HepG2 (cell line): ENCODE results near the gene SLITRK5. TPM values are rescaled to one million over a fixed set of nuclear protein-coding genes. Genes with fewer than 3 reads are reported as not detected.

Source experiments
- ATAC-seq: fragments of 200-7000 bp; cut with Tn5 transposase; 3 replicates; pipeline ENCODE4 v1.9.1; 2020; ENCODE audit warnings: mild to moderate bottlenecking, moderate library complexity
- BruUV-seq: library from RNA; stranded (reverse); fragments of 400-500 nt; replicated peaks from 2 replicates; lab custom pipeline; 2021; lab: Mats Ljungman, UMichigan
- CTCF ChIA-PET: fragments of 300-600 bp; formaldehyde crosslinking; extraction: SDS; loops from one replicate; lab custom pipeline; 2021; ENCODE audit warnings: low total read pairs, inconsistent platforms, low intra/inter-chr PET ratio; lab: Yijun Ruan, JAX
- POLR2A ChIA-PET: fragments of 350-600 bp; sonication (Branson Sonifier 250); formaldehyde crosslinking; loops from one replicate; lab custom pipeline; 2020; ENCODE audit warnings: antibody characterized with exemption, inconsistent platforms; lab: Yijun Ruan, JAX
- DNase-seq: peaks from one replicate; pipeline ENCODE4 v3.0.0-alpha.2; 2015; ENCODE audit warnings: low spot score
- FAIRE-seq: peaks from 3 replicates; lab custom pipeline; 2011; peaks lifted over from hg19 to GRCh38; lab: Jason Lieb, UNC
- H2AFZ ChIP-seq: one replicate; pipeline ENCODE4 v1.6.1; 2011; ENCODE audit warnings: low read length, inconsistent platforms
- H3K27ac ChIP-seq: fragments of 300-600 bp; 3 replicates; pipeline ENCODE4 v1.8.0; 2011; ENCODE audit warnings: mixed run types, mild to moderate bottlenecking, mixed read lengths, low read length, inconsistent platforms; ENCODE audit not compliant: insufficient read depth; ENCODE audit errors: extremely low read length
- H3K27me3 ChIP-seq, 2 experiments: fragments of 200-600 bp in 1 of 2; 2 replicates in 1 of 2; 3 replicates in 1 of 2; pipeline versions ENCODE4 v1.6.0 to v1.8.0; 2011; ENCODE audit warnings: low read length in 2 of 2, mild to moderate bottlenecking in 2 of 2, moderate library complexity in 2 of 2, inconsistent platforms in 1 of 2; ENCODE audit not compliant: insufficient read depth in 2 of 2, control insufficient read depth in 1 of 2
- H3K36me3 ChIP-seq, 2 experiments: fragments of 200-600 bp in 1 of 2; replicated peaks in 1 of 2; 2 replicates in 1 of 2; 3 replicates in 1 of 2; pipeline versions ENCODE4 v1.5.1 to v1.8.0; 2011; ENCODE audit warnings: low read length in 2 of 2, inconsistent platforms in 1 of 2; ENCODE audit not compliant: insufficient read depth in 2 of 2, control insufficient read depth in 1 of 2
- H3K4me1 ChIP-seq: 2 replicates; pipeline ENCODE4 v1.5.1; 2012; ENCODE audit warnings: low read length, inconsistent platforms; ENCODE audit not compliant: insufficient read depth
- H3K4me2 ChIP-seq: 2 replicates; pipeline ENCODE4 v1.6.0; 2011; ENCODE audit warnings: low read depth, low read length, inconsistent platforms
- H3K4me3 ChIP-seq, 3 experiments: fragments of 200-600 bp in 1 of 3; sonication (generic), shearing (Covaris generic) in 1 of 3; replicated peaks in 1 of 3; 2 replicates each; pipeline ENCODE4 v1.5.1; 2011 to 2016; ENCODE audit warnings: low read length in 3 of 3, inconsistent platforms in 2 of 3, low read depth in 2 of 3, mild to moderate bottlenecking in 2 of 3, control low read depth in 1 of 3, mixed read lengths in 1 of 3; ENCODE audit not compliant: insufficient read depth in 1 of 3
- H3K79me2 ChIP-seq: one replicate; pipeline ENCODE4 v1.6.1; 2011; ENCODE audit warnings: low read length, inconsistent platforms; ENCODE audit not compliant: insufficient read depth
- H3K9ac ChIP-seq: 2 replicates; pipeline ENCODE4 v1.6.0; 2011; ENCODE audit warnings: mild to moderate bottlenecking, low read depth, low read length, inconsistent platforms; ENCODE audit not compliant: insufficient read depth
- H3K9me3 ChIP-seq: 2 replicates; pipeline ENCODE4 v1.5.1; 2012; ENCODE audit warnings: mild to moderate bottlenecking, low read length
- H4K20me1 ChIP-seq: 2 replicates; pipeline ENCODE4 v1.6.0; 2011; ENCODE audit warnings: inconsistent platforms, mild to moderate bottlenecking, low read length, moderate library complexity; ENCODE audit not compliant: insufficient read depth
- ATRX ChIP-seq: sonication (generic); formaldehyde crosslinking; IDR thresholded peaks from 2 replicates; pipeline ENCODE4 v1.4.0; 2020; ENCODE audit warnings: missing genetic modification reagents, borderline replicate concordance
- CHD4 ChIP-seq: fragments of 200-600 bp; sonication (generic); IDR thresholded peaks from 2 replicates; pipeline ENCODE4 v1.7.0; 2017; ENCODE audit warnings: mild to moderate bottlenecking, low read length, borderline replicate concordance
- FOSL1 ChIP-seq: sonication (generic); formaldehyde crosslinking; IDR thresholded peaks from 2 replicates; pipeline ENCODE4 v1.9.0; 2021; ENCODE audit warnings: missing genetic modification reagents, borderline replicate concordance
- KDM4B ChIP-seq: sonication (generic); formaldehyde crosslinking; IDR thresholded peaks from 2 replicates; pipeline ENCODE4 v1.4.0; 2020; ENCODE audit warnings: missing genetic modification reagents
- PHB2 ChIP-seq: fragments of 450-650 bp; IDR thresholded peaks from 2 replicates; pipeline ENCODE4 v1.6.1; 2018; ENCODE audit not compliant: partially characterized antibody
- PHF21A ChIP-seq: sonication (generic); formaldehyde crosslinking; IDR thresholded peaks from 2 replicates; pipeline ENCODE4 v1.5.0; 2020; ENCODE audit warnings: mild to moderate bottlenecking, missing genetic modification reagents
- ZNF180 ChIP-seq: sonication (generic); formaldehyde crosslinking; IDR thresholded peaks from 2 replicates; pipeline ENCODE4 v1.4.0; 2020; ENCODE audit warnings: low read depth, missing genetic modification reagents, borderline replicate concordance
- ZNF234 ChIP-seq: sonication (generic); formaldehyde crosslinking; conservative IDR thresholded peaks from 2 replicates; pipeline ENCODE4 v1.5.1; 2020; ENCODE audit warnings: mild to moderate bottlenecking, missing genetic modification reagents
- ZNF274 ChIP-seq: sonication (generic); formaldehyde crosslinking; IDR thresholded peaks from 2 replicates; pipeline ENCODE4 v1.5.1; 2020; ENCODE audit warnings: mild to moderate bottlenecking, missing genetic modification reagents
- ZZZ3 ChIP-seq: sonication (generic); formaldehyde crosslinking; IDR thresholded peaks from 2 replicates; pipeline ENCODE4 v1.4.0; 2020; ENCODE audit warnings: missing genetic modification reagents, mild to moderate bottlenecking, borderline replicate concordance
- WGBS: methylation state at CpG from one replicate; pipeline ENCODE4 v1.1.6; 2017; ENCODE audit warnings: low lambda C conversion rate; 5-methylcytosine and 5-hydroxymethylcytosine counted together
- in situ Hi-C: cut with HindIII; loops from 2 replicates; pipeline ENCODE4 v1.10.0; 2017; ENCODE audit warnings: low pct_unique_long_range_greater_than_20kb; ENCODE audit not compliant: extremely low pct_ligation_motif_present
- intact Hi-C: fragments of 100-400 bp; cut with micrococcal nuclease; formaldehyde crosslinking; loops from one replicate; pipeline ENCODE4 v1.10.0; 2022; ENCODE audit not compliant: unreplicated experiment
- polyA plus RNA-seq, 8 experiments: library from polyadenylated mRNA; depleted of rRNA in 3 of 8; stranded (reverse) in 7 of 8; unstranded in 1 of 8; fragments of >200 nt; fragmentation: Illumina TruSeq in 4 of 8; extraction: Trizol in 4 of 8; gene quantifications; 2 replicates each; pipeline versions ENCODE4 v1.2.1 to v1.2.3, GENCODE V29; 2011 to 2016; ENCODE audit warnings: low read depth in 4 of 8, missing spikeins in 1 of 8, mixed read lengths in 1 of 8; ENCODE audit not compliant: insufficient read depth in 1 of 8
- total RNA-seq, 5 experiments: library from RNA; depleted of rRNA; stranded (reverse); fragments of >200 nt; fragmentation: Illumina TruSeq; extraction: Trizol; gene quantifications; 2 replicates each; pipeline ENCODE4 v1.2.3, GENCODE V29; 2016; ENCODE audit warnings: low read depth in 1 of 5
- TF ChIP-seq, protein P1 (sequence below): IDR thresholded peaks from 2 replicates; pipeline ENCODE4 v1.4.0; 2020; ENCODE audit warnings: mild to moderate bottlenecking, missing genetic modification reagents
- TF ChIP-seq, protein P2 (sequence below): sonication (generic); formaldehyde crosslinking; conservative IDR thresholded peaks from 2 replicates; pipeline ENCODE4 v1.8.0; 2022; ENCODE audit warnings: low read depth, missing genetic modification reagents
- TF ChIP-seq, protein P3 (sequence below): sonication (generic); formaldehyde crosslinking; IDR thresholded peaks from 2 replicates; pipeline ENCODE4 v1.5.0; 2020; ENCODE audit warnings: mild to moderate bottlenecking, missing genetic modification reagents
- TF ChIP-seq, protein P4 (sequence below): sonication (generic); formaldehyde crosslinking; IDR thresholded peaks from 2 replicates; pipeline ENCODE4 v1.5.0; 2020; ENCODE audit warnings: mild to moderate bottlenecking, missing genetic modification reagents

SLITRK5 gene
- total and polyA plus RNA-seq, 2 of the 13 experiments (the other 11 are each of a cell fraction or from before 2014, with no cell fraction given): not detected

DNA sequence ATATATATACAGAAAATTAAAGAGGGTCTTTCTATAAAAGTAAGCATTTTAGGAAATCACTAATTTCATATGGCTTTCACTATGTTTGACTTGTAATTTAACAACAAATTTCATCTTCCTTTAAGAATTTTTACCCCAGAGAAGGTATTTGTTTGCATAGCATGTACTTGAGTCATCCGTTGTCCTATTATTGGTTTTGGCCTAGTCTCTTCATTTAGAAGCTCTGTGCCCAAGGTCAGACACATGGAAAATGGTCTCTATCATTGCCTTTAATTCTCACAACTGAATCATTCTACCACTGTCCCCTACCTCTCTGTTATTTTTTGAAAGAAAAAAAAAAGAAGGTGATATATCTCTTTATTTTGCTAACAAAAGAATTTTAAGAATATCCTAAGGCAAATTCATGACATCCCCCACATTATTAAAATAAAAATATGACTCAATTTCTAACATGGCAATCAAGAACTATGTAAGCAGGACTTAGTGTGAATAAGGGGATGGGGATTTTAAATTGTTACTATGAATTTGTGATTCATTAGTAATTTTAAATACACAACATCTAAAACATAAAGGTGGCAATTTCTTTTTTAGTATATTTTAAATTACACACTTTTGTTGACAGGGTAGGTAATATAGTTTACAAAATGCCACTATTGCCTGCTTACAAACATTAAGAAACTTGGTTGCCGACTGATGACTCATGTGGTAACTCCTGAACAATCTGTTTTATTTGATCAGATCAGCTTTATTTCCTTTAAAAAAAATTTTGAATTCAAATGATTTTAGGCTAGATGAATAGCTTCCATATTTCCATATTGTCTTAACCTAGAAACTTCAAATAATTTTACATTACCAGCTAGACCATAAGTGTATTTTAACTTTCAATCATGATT, 13.9 kb downstream of the SLITRK5 start:
- H3K4me2 ChIP-seq: no peak overlapping the region
- no peak overlapping the region for H3K27ac ChIP-seq
- H4K20me1 ChIP-seq: no peaks in the 10 kb centered on the region
- in situ Hi-C loops: no loop called here
- no peak for ATAC-seq
- no peak for DNase-seq
- ChIA-PET CTCF (no interaction called here), POLR2A (no interaction called here)
- no peaks in the 10 kb centered on the region for H3K4me1 ChIP-seq
- no TSS peak for BruUV-seq
- H2AFZ ChIP-seq: no peak overlapping the region
- H3K79me2 ChIP-seq: no peaks in the 10 kb centered on the region
- no peaks in the 10 kb centered on the region for H3K27me3 ChIP-seq
- intact Hi-C loops: no loop called here
- no peak overlapping the region for H3K4me3 ChIP-seq
- WGBS: 7% methylated on average over 2 of the region's 2 CpGs
- FAIRE-seq: no peak
- H3K36me3 ChIP-seq: no peaks in the 10 kb centered on the region
- no peaks in the 10 kb centered on the region for H3K9me3 ChIP-seq
- H3K9ac ChIP-seq: no peak overlapping the region
- TF ChIP-seq, protein P1, sequence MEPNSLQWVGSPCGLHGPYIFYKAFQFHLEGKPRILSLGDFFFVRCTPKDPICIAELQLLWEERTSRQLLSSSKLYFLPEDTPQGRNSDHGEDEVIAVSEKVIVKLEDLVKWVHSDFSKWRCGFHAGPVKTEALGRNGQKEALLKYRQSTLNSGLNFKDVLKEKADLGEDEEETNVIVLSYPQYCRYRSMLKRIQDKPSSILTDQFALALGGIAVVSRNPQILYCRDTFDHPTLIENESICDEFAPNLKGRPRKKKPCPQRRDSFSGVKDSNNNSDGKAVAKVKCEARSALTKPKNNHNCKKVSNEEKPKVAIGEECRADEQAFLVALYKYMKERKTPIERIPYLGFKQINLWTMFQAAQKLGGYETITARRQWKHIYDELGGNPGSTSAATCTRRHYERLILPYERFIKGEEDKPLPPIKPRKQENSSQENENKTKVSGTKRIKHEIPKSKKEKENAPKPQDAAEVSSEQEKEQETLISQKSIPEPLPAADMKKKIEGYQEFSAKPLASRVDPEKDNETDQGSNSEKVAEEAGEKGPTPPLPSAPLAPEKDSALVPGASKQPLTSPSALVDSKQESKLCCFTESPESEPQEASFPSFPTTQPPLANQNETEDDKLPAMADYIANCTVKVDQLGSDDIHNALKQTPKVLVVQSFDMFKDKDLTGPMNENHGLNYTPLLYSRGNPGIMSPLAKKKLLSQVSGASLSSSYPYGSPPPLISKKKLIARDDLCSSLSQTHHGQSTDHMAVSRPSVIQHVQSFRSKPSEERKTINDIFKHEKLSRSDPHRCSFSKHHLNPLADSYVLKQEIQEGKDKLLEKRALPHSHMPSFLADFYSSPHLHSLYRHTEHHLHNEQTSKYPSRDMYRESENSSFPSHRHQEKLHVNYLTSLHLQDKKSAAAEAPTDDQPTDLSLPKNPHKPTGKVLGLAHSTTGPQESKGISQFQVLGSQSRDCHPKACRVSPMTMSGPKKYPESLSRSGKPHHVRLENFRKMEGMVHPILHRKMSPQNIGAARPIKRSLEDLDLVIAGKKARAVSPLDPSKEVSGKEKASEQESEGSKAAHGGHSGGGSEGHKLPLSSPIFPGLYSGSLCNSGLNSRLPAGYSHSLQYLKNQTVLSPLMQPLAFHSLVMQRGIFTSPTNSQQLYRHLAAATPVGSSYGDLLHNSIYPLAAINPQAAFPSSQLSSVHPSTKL (CRISPR knock-in tag): no peak
- TF ChIP-seq ZNF234 (CRISPR knock-in tag): no peak
- TF ChIP-seq, protein P2, sequence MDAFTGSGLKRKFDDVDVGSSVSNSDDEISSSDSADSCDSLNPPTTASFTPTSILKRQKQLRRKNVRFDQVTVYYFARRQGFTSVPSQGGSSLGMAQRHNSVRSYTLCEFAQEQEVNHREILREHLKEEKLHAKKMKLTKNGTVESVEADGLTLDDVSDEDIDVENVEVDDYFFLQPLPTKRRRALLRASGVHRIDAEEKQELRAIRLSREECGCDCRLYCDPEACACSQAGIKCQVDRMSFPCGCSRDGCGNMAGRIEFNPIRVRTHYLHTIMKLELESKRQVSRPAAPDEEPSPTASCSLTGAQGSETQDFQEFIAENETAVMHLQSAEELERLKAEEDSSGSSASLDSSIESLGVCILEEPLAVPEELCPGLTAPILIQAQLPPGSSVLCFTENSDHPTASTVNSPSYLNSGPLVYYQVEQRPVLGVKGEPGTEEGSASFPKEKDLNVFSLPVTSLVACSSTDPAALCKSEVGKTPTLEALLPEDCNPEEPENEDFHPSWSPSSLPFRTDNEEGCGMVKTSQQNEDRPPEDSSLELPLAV (CRISPR knock-in tag): no peak
- TF ChIP-seq PHF21A (CRISPR knock-in tag): no peak
- TF ChIP-seq KDM4B (CRISPR knock-in tag): no peak
- TF ChIP-seq ATRX: no peak
- TF ChIP-seq, protein P3, sequence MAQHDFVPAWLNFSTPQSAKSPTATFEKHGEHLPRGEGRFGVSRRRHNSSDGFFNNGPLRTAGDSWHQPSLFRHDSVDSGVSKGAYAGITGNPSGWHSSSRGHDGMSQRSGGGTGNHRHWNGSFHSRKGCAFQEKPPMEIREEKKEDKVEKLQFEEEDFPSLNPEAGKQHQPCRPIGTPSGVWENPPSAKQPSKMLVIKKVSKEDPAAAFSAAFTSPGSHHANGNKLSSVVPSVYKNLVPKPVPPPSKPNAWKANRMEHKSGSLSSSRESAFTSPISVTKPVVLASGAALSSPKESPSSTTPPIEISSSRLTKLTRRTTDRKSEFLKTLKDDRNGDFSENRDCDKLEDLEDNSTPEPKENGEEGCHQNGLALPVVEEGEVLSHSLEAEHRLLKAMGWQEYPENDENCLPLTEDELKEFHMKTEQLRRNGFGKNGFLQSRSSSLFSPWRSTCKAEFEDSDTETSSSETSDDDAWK (CRISPR knock-in tag): no peak
- TF ChIP-seq, protein P4, sequence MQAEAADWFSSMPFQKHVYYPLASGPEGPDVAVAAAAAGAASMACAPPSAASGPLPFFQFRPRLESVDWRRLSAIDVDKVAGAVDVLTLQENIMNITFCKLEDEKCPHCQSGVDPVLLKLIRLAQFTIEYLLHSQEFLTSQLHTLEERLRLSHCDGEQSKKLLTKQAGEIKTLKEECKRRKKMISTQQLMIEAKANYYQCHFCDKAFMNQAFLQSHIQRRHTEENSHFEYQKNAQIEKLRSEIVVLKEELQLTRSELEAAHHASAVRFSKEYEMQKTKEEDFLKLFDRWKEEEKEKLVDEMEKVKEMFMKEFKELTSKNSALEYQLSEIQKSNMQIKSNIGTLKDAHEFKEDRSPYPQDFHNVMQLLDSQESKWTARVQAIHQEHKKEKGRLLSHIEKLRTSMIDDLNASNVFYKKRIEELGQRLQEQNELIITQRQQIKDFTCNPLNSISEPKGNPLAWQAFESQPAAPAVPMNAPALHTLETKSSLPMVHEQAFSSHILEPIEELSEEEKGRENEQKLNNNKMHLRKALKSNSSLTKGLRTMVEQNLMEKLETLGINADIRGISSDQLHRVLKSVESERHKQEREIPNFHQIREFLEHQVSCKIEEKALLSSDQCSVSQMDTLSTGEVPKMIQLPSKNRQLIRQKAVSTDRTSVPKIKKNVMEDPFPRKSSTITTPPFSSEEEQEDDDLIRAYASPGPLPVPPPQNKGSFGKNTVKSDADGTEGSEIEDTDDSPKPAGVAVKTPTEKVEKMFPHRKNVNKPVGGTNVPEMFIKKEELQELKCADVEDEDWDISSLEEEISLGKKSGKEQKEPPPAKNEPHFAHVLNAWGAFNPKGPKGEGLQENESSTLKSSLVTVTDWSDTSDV (CRISPR knock-in tag): no peak
- TF ChIP-seq FOSL1 (CRISPR knock-in tag): no peak
- no peak for TF ChIP-seq ZZZ3
- TF ChIP-seq PHB2: no peak
- TF ChIP-seq CHD4: no peak
- no peak for TF ChIP-seq ZNF180
- no peak for TF ChIP-seq ZNF274 (CRISPR knock-in tag)
